GM19193 (cell line): ENCODE measurements around the gene KLHL2.

ENCODE experiments used
- POLR2A ChIP-seq: IDR thresholded peaks from 4 replicates; pipeline ENCODE4 v1.6.1; 2011; ENCODE audit not compliant: insufficient read depth, insufficient read length; ENCODE audit errors: extremely low read depth

Gene KLHL2

DNA sequence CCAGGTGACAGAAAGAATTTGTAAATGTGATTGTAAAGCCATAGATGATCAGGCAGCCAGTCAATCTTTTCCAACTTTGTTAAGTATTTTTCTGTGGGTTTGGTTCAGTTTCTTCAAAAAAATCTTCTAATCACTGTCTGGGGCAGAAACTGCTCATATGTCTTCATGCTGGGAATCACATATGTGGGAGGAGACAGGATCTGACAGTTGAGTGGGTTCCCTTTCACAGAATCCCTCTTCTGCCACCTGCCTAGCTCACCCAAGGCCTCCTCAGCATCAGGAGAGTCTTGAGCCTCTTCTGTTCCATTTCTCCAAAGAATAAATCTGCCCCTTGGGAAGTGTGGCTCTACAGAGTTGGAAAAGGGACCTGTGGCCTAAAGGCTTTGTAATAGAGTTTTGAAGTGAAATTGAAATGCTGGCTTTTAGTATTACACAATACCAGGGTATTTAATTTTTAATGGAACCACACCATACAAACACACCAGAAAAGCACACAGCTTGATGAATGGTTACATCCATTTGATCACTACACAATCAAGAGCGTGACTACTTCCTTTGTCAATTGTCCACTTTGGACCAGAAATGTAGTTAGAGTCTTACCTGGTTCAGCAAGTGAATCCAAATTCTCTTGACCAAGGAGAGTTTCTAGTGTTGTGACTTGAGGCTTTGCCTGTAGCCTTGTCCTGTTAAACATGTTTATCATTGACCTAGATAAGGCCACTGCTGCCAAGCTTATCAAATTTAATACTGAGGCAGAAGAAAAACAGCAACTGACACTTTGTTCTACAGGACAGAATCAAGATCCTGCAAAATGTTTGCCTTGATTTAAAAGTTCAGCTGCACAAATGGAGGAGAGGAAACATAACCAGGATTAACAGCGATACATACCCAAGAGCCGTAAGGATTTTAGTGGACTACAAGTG, 140.5 kb downstream of the KLHL2 start:
- no peak for TF ChIP-seq POLR2A

GRCh38 chr4:165351359-165352130, 144.2 kb downstream of the KLHL2 start:
- TF ChIP-seq POLR2A: no peak

- TF ChIP-seq POLR2A: no peak
Observed at GRCh38 chr4:165355900-165356300, 148.5 kb downstream of the KLHL2 start.

DNA sequence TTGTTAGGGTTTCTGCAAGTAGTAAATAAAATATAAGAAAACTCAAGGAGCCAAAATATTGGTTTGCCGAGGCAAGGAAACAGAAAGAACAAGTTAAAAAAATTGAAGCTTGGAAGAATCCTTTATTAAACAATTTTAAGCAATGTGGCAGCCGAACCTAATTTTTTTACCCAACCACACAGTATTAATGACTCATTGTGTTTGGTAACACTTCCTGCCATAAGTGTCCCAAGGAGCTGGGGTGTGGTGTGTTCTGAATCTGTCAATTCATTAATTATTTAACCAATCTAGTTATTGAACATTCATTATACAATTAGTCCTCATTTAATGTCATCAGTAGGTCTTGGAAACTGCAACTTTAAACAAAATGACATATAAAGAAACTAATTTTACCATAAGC, 152.1 kb downstream of the KLHL2 start:
- TF ChIP-seq POLR2A: no peak

DNA sequence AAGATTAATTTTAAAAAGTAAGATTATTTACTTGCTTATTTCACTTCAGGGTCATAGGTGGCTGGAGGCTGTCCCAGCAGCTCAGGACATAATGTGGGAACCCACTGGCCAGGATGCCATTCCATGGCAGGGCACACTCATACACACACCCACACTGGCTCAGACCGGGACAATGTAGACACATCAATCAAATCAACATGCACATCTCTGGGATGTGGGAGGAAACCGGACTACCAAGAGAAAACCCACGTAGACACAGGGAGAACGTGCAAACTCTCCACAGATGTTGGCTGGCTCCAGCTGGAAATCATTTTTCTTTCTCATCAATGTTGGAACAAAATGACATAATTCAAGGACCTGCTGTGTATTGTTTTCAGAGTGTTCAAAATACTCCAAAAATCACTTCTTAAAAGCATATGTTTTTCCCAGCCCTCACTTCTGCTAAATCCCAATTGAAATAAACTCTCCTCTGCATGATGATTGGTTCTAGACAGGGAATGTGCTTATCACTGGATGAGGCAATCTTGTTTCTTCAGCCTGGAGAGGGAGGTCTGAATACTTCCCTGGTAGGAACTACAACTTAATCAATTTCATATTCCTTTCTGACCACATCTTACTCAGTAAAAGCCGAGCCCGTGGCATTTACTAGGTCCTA, 152.8 kb downstream of the KLHL2 start:
- no peak for TF ChIP-seq POLR2A

DNA sequence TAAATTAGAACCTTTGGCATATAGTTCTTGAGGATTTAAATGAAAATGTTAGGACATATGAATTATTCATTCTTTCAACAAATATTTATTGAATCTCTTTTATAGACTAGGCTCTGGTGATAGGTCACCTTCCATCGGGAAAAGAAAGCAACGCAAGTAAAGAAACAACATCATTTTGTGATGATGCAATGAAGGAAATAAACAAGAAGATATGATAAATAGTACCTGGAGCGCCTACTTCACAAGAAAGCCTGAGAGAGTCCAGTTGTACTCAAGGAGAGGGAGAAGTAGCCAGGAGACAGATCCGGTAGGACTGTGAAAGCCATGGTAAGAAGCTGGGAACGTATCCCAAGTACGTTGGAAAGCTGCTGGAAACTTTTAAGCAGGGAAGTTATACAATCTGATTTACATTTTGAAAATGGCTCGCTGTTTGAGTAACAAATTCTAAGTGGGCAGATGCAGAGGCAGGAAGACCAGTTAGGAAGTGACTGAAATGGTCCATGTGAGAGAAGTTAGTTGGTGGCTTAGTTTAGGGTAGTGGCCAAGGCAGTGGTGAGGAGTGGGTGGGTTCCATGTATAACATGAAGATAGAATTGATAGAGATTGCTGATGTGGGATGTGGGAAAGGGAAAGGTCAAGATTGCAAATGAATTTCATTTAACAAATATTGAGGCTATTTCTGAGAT, 153.8 kb downstream of the KLHL2 start:
- no peak for TF ChIP-seq POLR2A

DNA sequence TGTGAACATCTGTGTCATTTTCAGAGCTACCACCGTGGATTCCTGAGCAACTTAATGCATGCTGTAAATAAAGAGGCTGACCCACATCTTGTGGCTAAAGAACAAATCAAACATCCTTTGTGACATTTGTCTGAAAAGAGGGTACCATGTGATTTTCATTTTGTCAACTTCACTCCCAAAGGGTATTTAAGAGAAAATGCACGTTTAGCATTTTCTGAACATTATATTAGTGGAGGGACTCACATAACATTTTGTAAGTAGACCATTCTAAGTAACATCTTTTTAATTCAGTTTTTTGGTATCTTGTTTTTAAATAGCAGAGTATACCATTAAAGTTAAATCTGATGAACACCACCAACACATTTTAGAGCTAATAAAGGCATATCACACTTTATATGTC, 154.4 kb downstream of the KLHL2 start:
- TF ChIP-seq POLR2A: no peak

DNA sequence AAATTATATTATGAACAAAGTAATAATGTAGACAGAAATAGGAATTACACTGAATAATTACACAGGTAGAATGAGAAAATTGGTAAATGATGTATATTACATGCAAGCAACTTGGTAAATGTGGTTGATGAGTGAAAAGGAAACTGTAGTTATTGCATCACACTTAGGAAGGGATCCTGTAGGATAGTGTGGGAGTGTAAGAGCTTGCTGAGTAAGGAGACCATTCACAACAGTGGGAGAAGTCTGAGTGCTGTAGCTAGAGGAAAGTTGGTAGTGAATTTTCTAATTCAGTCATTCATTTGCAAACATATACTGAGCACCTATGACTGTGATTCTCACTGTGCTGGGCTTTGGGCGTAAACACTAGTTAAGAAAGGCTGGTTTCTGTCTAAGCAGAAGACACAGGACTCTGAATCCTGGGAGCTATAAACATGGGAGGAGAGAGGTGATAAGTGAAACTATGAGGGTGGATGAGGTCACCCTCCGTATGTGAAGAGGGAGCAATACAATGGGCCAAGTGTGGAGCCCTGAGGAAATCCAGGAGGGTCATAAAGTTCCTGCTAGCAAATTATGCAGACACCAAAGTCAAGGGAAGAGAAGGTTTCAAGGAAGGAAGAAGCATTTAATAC, 157.2 kb downstream of the KLHL2 start:
- no peak for TF ChIP-seq POLR2A

DNA sequence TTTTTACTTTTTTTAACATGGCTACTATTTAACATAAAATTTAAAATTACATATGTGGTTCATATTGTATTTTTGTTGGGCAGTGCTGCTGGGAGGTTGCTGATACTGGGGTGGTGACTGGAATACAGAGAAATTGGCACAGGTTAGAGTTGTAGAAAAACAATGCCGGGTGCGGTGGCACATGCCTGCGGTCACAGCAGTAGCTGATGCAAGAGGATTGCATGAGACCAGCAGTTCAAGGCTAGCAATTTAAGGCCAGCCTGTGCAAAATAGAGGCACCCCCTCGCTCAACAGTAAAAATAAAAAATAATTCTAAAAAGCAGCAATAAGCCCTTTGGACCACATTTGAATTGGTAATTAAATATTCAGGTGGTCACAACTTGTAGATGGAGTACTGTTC, 159.7 kb downstream of the KLHL2 start:
- TF ChIP-seq POLR2A: no peak

- TF ChIP-seq POLR2A: no peak
Observed at GRCh38 chr4:165368114-165368513, 160.8 kb downstream of the KLHL2 start.

GRCh38 chr4:165368567-165368966, 161.2 kb downstream of the KLHL2 start:
- TF ChIP-seq POLR2A: no peak

DNA sequence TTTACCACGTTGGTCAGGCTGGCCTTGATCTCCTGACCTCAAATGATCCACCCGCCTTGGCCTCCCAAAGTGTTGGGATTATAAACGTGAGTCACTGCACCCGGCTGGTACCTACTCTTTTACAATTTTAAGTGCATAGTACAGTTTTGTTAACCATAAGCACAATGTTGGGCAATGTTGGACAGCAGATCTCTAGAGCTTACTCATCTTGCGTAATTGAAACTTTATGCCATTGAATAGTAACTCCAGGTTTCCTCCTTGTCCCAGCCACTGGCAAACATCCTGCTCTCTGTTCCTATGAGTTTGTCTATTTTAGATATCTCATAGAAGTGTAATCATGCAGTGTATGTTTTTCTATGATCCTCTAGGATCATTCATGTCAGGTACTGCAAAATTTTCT, 162.2 kb downstream of the KLHL2 start:
- no peak for TF ChIP-seq POLR2A

GRCh38 chr4:165370530-165370929, 163.2 kb downstream of the KLHL2 start:
- TF ChIP-seq POLR2A: no peak
